HG03354 (cell line): Measurements from ENCODE around the gene NOTCH1.

Experiments used
- ATAC-seq: cut with Tn5 transposase; IDR thresholded peaks from one replicate; pipeline ENCODE4 v1.9.1; 2021; ENCODE audit warnings: mild to moderate bottlenecking; ENCODE audit not compliant: unreplicated experiment, poor library complexity, severe bottlenecking

Gene NOTCH1

DNA sequence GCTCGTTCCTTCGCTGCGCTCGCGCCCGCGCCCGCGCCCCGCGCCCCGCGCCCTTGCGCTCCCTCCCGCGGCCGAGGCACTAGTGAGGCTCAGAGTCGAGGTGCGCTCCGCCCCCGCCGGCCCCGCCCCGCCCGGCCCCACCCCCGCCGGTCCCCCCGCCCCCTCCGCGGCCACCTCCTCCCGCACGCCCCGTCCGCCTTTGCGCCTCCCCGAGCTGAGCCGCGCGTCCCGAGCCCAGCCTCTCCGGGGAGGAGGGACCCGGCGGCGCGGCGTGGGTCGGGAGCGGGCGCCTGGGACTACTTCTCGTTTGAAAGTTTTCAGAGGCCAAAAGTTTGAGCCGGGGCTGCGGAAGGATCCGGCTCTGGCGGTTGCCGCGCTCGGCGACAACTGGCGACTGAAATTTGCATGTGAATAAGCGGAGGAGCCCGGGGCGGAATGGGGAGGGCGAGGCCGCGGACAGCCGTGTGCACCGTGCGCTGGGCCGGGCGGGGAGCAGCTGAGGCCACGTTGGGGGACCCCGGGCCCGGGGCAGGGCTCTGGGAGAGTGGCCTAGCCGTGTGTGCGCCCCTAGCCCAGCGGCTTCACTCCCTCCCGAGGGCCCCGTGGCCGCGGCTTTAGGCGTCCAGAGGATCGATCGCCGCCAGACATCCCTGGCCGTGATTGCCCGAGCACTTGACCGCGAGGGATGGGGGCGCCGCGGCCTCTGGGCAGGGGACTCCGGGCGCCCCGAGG, at the start of gene NOTCH1:
Gene NOTCH1, minus strand, starts transcription at position 84 of the 732 bp plus-strand sequence. CDS start 262 bp downstream, outside the sequence.
- ATAC-seq: peak; percentile 66

DNA sequence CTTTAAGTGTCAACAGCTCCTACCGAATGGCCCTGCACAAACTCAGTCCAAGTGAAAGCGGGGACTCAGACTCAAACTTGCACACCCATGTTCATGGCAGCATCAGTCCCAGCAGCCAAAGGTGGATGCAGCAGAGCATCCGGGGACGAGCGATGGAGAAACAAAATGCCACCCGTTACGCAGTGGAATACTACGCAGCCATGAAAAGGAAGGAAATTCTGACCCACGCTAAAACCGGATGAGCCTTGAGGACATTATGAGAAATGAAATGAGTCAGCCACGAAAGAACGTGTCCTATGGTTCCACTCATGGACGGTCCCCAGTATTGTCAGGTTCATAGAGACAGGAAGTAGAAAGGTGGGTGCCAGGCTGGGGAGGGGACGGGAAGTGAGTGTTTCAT, 48.6 kb upstream of the NOTCH1 start:
- ATAC-seq: no peak

DNA sequence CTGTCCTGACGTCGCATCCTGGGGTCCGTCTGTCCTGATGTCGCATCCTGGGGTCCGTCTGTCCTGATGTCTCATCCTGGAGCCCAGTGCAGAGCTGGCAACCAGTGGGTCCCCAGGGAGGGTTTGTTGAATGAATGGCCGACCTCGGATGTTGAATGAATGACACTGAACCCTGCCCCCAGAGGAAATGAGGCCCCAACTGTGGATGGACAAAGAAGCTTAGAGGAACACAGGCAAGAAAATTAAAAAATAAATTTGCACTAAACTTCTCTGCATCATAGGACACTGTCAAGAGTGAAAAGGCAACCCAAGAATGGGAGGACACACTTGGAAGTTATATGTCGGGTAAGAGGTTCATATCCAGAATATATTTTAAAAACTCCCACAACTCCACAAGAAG, 47.7 kb upstream of the NOTCH1 start:
- ATAC-seq: no peak

GRCh38 chr9:136592666-136593065, 46.8 kb upstream of the NOTCH1 start:
- ATAC-seq: no peak

- ATAC-seq: no peak
Measured at GRCh38 chr9:136590821-136591752, 45.2 kb upstream of the NOTCH1 start.

DNA sequence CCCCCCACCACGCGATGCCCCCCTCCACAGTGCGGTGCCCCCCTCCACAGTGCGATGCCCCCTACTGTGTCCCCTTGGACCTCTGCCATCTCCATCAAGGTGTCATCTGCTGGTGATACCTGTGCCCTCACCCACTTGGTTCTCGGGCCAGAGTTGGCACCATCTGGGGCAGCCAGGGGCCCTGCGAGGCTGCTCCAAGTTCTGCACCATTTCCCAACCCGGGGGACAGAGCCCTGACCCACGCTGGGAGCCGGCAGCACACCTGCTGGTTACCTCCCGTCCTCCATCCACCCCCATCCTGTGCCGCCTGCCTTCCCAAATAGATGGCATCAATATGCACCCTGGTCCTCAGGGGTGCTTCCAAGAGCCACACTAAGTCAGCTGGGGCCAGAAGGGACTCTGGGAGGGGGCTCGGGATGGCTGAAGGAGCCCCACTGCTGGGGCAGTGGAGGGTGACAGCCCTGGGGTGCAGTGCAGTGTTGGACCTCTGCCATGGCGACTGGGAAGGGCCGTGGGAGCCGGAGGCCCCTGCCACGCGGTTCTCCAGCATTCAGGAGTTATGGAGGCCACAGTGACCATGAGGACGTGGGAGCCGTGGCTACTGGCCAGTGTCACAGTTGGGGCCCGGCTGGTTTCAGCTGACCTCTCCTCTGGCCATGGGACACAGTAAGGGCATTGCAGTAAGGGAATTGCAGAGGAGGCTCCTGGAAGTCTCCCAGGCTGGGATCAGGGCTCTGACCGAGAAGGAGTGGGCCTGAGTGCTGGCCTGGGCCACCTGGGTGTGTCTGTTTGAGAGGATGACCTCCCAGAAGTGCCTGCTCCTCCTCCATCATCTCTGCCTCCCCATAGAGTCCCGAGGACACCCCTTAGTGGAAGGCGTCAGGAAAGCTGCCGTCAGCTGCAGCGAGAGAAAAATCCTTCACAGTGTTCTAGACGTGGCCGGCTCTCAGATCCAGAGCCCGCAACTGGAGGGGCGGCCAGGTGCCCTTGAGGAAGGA, 44.2 kb upstream of the NOTCH1 start:
- no peak for ATAC-seq

GRCh38 chr9:136588663-136589464, 43.0 kb upstream of the NOTCH1 start:
- ATAC-seq: no peak

DNA sequence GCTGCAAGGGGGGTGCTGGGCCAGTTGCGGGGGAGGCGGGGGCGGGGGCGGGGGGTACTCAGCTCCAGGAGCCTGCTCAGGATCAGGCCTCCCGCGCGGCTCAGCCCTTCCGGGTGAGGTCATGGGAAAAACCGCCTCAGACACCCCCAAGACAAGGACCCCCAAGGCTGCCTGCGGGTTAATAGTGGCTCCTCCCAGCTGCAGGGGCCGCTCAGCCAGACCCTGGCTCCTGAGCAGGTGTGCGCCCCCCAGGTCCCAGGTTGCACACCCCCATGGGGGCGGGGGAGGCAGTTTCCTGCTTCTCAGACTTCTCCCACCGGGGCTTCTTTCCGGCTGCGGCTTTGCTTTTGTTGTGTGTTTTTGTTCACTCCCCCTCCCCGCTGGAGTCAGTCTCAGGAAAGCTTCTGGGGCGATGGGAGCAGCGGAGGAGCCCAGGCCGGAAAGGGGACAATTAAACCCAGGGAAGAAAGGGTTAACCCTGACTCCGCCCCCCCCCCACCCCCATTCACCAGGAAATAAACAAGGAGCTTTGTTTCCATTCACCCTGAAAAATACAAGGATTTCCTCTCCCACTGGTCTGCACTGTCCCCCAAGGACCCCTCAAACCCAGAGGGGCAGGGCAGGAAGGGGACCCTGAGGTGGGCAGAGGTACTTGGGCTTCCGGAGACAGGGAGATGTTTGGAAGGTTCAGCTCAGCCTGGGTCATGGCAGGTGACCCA, 42.3 kb upstream of the NOTCH1 start:
- ATAC-seq: no peak

GRCh38 chr9:136587145-136587943, 41.5 kb upstream of the NOTCH1 start:
- no peak for ATAC-seq

DNA sequence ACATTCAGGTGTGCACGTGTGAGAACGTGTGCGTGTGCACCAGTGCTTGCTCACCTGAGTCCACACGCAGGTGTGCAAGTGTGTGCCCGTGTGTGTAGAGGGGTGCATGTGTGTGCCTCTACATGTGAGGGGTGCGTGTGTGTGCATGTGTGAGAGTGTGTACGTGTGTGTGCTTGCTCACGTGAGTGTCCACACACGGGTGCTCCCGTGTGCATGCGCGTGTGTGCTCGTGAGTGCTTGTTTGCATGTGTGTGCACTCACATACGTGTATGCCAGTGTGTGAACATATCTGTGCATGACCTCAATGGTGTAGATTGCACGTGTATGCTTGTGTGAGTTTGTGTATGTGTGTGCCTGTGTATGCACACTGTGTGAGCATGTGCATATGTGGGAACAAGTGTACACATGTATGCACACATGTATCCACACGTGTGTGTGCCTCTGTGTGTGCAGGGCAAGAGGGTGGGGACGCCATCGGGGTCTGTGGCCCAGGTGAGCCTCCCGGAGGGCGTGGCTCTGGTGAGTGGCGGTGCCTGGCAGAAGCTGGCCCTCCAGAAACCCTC, 40.6 kb upstream of the NOTCH1 start:
- no peak for ATAC-seq

- ATAC-seq: no peak
Measured at GRCh38 chr9:136585531-136586120, 39.8 kb upstream of the NOTCH1 start.

DNA sequence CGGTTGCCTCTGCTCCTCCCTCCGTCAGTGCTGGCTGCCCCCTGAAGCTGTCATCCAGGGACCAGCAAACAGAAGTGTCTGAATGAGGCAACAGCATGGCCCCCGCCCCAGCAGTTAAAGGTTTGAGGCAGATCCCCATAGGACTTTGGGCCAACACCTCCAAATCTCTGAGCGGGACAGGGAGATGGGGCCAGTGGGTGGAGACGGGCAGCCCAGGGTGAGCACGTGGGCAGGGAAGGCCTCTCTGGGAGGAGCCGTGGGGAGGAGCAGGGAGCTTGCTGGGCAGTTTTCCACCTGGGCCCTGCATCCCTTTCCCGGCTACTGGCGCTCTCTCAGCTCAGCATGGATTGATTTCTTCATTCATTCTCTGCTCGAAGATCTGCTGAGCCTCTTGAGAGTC, 39.1 kb upstream of the NOTCH1 start:
- no peak for ATAC-seq

DNA sequence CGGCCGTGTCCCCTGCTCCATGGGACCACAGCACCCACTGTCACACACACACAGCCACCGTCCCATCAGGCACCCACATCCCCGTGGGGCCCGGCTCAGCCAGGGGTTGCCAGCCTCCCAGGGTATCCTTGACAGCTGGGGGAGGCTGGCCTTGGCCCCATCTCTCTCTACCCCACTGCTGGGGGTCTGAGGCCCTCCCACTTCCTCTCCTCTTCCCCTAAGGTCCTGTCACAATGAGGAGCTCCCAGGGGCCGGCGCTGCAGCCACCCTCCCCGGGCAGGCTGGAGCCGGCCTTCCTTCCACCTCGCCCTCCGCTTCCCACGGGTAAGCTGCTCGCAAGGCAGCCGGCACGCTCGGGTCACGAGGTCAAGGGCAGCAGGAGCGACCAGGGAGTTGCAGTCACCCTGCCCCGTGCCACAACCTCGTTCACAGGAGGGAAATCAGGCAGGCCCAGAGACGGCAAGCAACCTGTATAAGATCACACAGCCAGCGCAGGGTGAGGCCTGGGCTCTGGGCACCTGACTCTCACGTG, 38.6 kb upstream of the NOTCH1 start:
- no peak for ATAC-seq

DNA sequence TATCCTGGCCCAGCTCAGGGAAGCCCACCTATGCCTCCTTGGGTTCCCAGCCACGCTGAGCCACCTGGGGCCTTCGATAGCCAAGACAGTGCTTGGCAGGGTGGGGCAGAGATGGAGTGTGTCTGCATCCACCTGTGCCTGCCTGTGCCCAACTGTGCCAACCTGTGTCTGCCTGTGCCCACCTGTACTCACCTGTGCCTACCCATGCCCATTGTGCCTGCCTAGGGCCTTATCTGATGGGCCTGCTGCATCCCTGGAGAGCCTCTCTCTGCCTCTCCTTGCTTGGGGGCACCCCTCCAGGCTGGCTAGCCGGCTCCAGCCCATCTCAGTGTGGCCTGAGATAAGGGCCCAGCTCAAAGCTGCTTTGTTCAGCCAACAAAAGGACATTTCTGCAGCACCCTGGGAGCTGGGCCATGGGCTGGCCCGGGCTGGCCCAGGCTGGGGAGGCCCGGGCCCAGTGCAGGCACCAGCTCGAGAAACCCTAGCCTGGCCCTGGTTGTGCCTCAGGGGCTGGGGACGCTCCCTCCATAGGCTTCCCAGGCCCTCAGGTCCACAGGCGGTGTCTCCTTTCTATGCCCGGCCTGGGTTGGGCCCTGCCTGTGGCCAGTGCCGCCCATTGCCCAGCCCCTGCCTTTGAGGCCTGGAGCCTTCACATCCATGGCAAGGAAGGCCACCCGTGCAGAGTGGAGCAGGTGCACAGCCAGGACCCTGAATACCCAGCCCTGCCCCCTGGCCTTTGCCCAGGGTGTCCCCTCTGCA, 37.3 kb upstream of the NOTCH1 start:
- no peak for ATAC-seq

DNA sequence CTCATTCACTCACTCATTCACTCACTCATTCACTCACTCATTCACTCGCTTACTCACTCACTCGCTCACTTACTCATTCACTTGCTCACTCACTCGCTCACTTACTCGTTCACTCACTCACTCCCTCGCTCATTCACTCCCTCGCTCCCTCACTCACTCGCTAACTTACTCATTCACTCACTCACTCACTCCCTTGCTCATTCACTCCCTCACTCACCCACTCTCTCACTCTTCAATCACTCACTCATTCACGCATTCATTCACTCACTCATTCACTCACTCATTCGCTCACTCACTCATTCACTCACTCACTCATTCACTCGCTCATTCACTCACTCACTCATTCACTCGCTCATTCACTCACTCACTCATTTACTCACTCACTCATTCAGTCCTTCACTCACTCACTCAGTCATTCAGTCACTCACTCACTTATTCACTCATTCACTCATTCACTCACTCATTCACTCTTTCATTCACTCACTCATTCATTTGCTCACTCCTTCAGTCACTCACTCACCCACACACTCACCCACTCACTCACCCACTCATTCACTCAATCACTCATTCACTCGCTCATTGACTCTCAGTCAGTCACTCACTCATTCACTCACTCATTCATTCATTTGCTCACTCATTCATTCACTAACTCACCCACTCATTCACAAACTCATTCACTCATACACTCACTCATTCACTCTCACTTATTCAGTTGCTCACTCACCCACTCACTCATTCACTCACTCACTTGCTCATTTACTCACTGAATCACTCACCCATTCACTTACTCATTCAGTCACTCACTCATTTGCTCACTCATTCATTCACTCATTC, 36.0 kb upstream of the NOTCH1 start:
- ATAC-seq: no peak
